NCI-H128 (cell line): ENCODE data around the gene CSMD2.

Experiments used
- DNase-seq: peaks from one replicate; lab custom pipeline; 2025; ENCODE audit not compliant: unreplicated experiment; lab: John Stamatoyannopoulos, UW

The CSMD2 gene

DNA sequence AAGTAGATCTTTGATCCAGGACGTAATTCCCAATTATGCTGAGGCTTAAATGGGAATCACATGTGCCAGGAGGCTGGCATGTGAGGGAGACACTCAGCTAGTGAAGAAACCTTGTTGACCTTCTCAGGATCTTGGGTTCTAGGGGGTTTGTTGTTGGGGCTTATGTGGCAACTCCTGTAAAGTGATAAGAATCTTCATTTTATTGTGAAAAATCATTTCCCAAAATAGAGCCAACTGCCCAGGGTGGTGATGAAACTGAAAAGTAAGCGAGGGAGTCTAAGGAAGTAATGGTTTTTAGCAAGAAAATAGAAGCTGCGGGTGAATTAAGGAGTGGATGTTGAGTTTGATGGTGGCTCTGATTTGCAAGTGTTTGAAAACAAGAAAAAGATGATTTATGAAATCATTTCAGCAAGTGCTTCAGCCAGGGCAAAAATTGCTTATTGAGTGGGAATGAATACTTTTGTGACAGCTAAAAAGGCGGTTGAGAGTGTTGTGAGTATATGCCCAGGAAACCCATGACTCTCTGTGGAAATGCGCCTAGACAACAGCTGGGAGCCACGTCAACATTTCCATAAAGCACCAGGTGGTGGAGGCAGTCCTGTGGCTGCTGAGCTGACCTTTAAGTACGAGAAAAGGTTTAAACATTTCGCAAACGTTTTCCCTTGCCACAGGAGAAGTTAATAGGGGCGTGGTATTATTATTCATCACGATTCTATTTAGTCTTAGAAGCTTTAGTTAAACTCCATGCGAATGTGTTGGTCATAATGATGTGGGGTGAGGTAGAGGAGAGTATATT lies 198.5 kb downstream of the CSMD2 start:
- no peak for DNase-seq

DNA sequence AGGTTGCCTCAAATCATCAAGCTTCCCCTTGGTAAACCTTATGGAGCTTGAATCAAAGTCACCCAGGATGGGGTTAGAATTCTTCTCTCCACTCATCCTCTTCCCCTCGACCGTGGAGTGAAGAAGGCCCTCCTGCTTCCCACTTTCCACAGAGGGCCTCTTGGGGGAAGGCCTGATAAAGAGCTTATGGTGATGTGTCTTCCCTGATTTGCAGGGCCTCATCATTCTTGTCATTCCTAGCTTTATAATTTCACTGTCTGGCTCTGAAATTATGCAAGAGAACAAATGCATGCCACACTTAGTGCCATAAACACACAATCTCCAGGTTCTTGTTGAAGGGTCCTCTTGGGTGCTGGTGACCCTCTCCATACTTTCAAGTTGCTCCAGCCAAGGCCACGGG lies 199.9 kb downstream of the CSMD2 start:
- no peak for DNase-seq

- DNase-seq: no peak
Observed at GRCh38 chr1:33962061-33962460, 203.0 kb downstream of the CSMD2 start.

- DNase-seq: no peak
Observed at GRCh38 chr1:33960188-33960895, 204.7 kb downstream of the CSMD2 start.

DNA sequence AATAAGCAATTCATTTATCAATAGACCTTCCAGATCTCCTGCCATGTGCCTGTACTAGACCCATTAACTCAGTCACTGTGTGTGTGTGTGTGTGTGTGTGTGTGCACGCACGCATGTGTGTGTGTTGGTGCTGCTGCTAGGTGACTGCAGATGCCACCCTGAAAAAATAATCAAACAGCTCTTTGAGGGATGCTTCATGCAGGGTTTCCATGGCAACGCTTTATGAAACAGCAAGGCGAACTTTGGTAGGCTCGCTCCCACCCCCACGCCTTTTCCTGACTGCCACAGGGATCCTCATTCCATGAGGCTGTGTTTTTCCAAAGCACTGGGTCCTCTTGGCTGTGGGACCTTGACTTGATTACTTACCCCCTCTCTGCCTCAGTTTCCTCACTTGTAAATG lies 207.2 kb downstream of the CSMD2 start:
- DNase-seq: no peak

- no peak for DNase-seq
Observed at GRCh38 chr1:33955096-33955495, 209.9 kb downstream of the CSMD2 start.

DNA sequence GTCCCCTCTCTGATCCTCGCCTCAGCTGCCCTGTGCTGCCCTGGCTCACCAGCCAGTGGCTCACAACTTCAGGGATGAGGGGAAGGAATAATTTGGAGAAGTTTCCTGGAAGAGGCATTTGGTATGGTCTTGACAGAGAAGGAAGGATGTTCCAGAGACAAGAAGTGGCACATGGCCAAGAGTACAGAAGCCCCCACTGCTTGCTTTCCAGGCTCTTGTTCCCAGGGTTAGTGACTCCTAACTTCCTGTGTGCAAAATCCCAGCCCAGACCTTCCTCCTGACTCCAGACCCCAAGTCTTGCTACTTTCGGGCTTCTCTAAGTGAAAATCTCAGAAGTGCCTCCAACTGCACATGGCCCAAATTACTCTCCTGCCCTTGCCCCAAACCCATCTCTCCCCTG lies 215.5 kb downstream of the CSMD2 start:
- DNase-seq: no peak

DNA sequence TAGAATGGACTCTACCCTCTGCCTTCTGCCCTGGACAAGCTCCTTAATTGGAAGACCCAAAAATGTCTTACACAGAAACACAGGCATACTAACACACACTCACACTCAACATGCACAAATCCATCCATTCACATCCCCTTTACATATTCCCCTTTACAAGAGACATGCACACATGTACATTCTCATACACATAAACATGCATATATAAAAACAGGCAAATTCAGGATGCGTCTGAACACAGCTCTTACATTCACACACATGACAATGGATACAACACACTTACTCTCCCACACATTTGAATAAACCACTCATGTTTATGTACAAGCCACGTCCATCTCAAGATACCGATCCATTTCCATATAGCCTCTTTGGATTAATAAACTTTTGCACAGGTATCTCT lies 216.7 kb downstream of the CSMD2 start:
- DNase-seq: no peak

- DNase-seq: no peak
Observed at GRCh38 chr1:33946836-33947235, 218.2 kb downstream of the CSMD2 start.

GRCh38 chr1:33944846-33945245 lies 220.2 kb downstream of the CSMD2 start:
- no peak for DNase-seq

- no peak for DNase-seq
Observed at GRCh38 chr1:33943978-33944377, 221.1 kb downstream of the CSMD2 start.

GRCh38 chr1:33932871-33933270 lies 232.2 kb downstream of the CSMD2 start:
- DNase-seq: no peak

DNA sequence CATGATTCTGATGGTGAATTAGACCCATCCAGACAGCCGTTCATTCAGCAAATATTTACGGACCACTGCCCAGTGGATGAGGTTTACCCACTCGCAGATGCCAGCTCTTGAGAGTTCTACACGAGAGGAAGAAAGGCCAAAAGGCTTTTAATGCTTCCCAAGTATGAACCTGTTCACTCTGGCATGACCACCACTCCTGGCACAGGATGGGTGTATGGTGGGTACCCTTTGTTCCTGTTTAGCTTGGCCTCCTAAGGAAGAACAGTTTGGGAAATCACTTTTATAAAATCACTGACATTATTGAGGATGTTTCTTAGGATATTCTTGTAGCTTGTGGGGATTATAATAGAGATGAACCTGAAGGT lies 233.9 kb downstream of the CSMD2 start:
- DNase-seq: no peak

- DNase-seq: no peak
Observed at GRCh38 chr1:33930346-33931110, 234.5 kb downstream of the CSMD2 start.

- DNase-seq: no peak
Observed at GRCh38 chr1:33928251-33928650, 236.8 kb downstream of the CSMD2 start.

- DNase-seq: no peak
Observed at GRCh38 chr1:33927721-33928120, 237.3 kb downstream of the CSMD2 start.

DNA sequence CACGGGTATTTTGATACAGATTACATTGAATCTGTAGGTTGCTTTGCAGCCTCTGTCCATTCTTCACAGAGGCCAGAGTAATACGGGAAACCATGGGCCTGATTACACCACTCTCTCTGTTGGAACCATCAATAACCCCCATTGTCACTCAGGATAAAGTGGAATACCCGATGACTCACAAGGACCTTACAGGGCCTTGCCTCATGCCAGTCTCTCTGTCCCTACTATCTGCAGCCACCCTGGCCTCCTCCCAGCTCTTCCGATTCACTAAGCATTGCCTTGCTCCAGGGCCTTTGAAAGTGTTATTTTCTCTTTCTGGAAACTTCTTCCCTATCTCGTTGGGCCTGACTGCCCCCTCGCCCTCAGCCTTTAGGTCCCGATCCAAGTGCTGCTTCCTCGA lies 239.4 kb downstream of the CSMD2 start:
- DNase-seq: no peak

DNA sequence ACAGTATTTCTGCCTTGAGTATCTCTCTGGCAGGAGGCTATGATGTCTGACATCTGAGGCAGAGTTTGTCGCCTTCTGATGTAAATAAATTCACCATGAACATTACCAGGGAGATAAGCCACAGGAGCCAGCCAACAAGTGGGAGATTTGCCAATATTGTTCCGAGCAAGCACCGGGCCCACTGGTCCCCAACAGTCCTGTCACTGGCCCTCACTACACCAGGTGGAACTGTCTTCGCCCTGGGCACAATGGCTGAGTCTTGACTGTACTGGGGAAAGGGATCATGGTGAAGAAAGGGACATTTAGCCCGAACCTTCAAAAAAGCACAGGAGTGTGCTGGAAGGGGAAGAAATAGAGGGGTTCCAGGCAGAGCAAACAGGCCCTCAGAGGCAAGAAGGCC lies 243.7 kb downstream of the CSMD2 start:
- DNase-seq: no peak

- DNase-seq: no peak
Observed at GRCh38 chr1:33918368-33918767, 246.7 kb downstream of the CSMD2 start.

DNA sequence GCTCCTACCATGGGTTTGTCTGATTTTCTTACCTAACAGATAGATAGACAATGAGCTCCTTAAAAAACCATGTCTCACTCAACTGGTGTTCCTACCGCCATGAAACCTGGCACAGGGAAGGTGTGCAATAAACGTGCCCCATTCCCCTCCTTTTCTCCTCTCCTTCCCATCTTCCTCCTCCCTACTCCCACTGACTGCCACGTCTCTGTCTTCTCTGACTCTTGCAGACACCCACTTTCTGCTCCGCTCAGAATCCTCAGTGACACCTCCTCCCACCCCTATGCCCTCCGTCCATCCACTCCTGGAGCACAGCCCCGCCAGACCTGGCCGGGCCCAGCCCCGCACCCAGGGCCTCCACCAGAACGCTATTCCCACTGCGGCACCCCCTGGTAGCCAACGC lies 248.2 kb downstream of the CSMD2 start:
- DNase-seq: no peak

DNA sequence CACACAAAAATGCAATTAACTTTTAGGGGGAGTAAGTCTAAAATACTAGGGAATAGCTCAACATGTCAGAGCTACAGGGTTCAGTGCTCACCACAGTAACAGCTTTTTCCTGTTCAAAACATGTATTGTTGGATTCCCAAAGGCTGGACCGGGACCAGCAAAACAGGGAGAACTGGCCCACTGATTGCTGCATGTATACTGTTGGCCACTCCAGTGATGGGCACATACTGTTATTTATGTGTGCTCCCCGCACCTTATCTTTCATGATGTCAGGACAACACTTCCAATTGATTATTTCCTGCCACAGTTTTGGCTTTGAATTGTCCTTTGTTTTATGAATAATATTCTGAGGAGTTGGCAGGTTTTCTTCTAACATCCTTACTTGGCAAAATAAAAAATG lies 250.5 kb downstream of the CSMD2 start:
- DNase-seq: no peak
